ENCODE results near the gene ZNF322.

The ZNF322 gene

GRCh38 chr6:26592649-26593048 is 66.9 kb downstream of the ZNF322 start:
- no peak for DNase-seq (ENCODE audit: low read depth in 2 of 2)

GRCh38 chr6:26588965-26589364 is 70.6 kb downstream of the ZNF322 start:
- DNase-seq (ENCODE audit: low read depth in 2 of 2): no peak
